Amniotic epithelial cell (primary cell): ENCODE data around the gene NYAP2.
A peak's percentile ranks its signal among the peaks of the same experiment; 100 is the strongest.

ENCODE experiments used
- DNase-seq: peaks from one replicate; pipeline ENCODE4 v3.0.0-alpha.2; 2010; ENCODE audit warnings: low read depth

Gene NYAP2

DNA sequence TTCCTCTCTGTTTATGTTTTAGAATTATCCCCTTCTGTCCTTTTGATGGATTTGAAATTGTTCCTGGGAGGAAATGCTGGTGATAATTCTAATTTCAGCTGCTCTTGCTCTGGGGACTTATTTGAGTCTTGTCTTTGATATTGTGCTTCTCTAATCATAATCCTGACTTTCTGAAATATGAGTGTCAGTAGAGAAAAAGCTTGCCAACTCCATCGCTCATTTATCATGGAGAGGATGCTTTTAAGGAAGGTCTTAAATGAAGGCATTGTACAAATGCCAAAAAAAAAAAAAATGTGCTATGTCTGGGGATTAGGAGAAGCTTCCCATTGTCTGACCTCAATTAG lies 159.5 kb downstream of the NYAP2 start:
- DNase-seq: no peak

DNA sequence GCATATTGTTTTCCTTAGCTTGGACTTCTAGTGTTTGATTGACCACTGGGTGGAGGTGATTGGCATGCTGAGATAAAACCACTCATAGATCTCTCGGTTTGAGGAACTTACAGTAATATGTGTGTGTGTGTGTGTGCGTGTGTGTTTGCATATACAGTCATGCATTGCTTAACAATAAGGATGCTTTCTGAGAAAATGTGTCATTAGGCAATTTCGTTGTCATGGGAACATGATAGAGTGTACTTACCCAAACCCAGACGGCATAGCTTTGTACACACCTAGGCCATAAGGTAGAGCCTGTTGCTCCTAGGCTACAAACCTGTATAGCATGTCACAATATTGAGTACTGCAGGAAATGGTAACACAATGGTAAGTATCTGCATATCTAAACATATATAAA lies 167.3 kb downstream of the NYAP2 start:
- DNase-seq: peak; percentile 67

DNA sequence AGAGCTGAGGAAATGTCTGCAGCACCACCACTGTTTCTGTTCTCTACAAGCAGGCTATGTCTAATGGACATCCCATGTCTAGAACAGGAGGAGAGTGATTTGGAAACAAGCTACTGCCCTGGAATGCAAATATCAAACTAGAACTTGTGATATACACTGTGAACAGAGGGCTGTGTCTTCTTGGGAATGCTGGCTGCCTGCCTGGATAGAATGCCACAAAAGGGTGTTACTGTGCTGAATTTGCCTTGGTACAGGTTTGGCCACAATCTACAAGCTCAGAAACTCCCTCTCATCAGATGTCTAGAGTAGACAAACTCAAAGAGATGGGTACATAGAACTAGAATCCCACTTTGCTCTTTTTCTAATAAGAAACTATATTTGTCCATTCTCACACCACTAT lies 170.5 kb downstream of the NYAP2 start:
- no peak for DNase-seq

DNA sequence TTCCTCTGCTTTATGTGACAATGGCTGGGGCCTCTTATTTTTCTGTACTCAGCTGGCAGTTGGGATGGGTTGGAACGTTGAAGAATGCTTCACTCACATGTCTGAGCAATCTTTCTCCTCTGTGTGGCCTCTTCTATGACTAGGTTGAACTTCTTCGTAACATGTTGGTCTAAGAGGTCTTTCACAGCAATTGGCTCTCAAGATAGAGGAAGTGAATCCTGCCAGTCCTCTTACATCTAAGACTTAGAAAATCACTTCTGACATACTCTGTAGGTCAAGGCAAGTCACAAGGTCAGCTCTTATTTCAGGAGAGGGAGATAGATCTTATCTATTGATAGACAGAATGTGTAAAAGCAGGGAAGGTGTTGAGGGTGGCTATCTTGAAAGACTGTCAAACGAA lies 174.1 kb downstream of the NYAP2 start:
- no peak for DNase-seq

DNA sequence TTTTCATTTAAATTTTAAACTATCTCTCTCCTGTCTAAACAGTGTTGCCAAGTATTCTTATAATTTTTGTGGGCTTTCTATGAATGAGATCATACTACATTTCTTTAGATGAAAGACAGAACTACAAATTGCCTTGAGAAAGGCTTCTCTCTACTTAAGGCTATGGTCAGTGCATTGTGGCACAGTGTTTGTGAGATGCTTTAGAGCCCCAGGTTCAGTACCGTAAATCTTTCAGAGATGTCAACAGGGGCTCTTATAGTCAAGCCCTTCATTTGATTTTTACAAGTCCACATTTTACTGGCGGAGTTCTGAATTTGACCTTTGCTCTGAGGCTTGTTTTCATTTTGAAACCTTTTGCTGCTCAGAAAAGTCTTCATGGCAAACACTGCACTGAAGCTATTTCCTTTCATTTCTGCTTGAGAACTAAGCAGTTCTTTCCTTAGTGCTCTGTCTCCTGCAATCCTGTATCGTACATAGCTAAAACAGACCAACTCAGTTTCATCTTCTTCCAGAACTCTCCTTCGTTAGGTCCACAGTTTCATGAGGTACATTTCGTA lies 175.2 kb downstream of the NYAP2 start:
- DNase-seq: no peak

DNA sequence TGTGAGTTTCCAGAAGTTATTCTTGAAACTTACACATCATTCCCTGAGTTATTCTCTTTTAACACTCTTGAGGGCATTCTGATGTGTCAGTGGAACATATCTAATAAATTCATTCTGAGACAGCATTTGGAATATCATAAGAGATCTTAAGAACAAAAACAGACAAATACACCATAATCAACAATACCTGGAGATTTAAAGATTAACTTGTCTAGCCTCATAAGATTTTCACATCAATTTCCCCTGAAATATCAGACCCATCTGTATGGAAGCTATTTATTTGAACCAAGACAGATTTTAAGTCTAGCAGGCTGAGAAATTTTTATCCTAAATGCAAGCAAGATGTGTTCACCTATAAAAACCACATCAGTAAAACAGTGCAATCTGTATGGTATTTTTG lies 181.6 kb downstream of the NYAP2 start:
- DNase-seq: no peak

DNA sequence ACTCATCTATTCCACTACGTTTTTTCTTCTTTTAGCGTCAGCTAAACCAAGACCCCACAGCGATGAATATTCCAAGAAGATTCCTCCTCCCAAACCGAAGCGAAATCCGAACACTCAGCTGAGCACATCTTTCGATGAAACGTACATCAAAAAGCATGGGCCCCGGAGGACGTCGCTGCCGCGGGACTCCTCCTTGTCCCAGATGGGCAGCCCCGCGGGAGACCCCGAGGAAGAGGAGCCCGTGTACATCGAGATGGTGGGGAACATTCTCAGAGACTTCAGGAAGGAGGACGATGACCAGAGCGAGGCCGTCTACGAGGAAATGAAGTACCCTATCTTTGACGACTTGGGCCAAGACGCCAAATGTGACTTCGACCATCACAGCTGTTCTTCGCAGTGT lies 182.4 kb downstream of the NYAP2 start:
- no peak for DNase-seq

DNA sequence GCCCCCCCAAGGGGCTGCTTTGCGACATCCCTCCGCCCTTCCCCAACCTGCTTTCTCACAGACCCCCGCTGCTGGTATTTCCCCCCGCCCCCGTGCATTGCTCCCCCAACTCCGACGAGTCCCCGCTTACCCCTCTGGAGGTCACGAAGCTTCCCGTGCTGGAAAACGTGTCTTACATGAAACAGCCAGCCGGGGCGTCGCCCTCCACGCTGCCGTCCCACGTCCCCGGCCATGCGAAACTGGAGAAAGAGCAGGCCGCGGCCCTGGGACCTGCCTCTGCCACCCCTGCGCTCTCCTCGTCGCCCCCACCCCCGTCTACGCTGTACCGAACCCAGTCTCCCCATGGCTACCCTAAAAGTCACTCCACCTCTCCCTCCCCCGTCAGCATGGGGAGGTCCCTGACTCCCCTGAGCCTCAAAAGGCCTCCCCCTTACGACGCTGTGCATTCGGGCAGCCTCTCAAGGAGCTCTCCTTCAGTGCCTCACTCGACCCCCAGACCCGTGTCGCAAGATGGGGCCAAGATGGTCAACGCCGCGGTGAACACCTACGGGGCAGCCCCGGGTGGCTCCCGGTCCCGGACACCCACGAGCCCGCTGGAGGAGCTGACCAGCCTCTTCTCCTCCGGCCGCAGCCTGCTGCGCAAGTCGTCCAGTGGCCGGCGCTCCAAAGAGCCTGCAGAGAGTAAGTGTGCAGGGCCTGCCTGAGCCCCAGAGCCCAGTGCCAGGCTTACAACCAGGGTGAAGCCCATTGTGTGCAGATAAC lies 183.0 kb downstream of the NYAP2 start:
- DNase-seq: no peak

DNA sequence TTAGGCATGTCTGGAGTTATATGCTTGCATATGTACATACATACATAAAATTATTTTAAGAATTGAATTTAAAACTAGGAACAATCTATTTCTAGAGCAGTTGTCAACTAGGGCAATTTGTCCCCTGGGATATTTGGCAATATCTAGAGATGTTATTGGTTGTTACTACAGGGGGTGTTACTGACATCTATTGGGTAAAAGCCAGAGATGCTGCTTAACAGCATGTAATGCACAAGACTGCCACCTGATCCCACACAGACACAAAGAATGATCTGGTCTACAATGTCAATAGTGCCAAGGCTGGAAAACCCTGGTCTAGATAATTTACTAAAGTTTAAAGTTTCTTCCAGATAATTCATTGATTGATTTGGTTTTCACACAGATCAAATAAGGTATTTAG lies 185.3 kb downstream of the NYAP2 start:
- no peak for DNase-seq

DNA sequence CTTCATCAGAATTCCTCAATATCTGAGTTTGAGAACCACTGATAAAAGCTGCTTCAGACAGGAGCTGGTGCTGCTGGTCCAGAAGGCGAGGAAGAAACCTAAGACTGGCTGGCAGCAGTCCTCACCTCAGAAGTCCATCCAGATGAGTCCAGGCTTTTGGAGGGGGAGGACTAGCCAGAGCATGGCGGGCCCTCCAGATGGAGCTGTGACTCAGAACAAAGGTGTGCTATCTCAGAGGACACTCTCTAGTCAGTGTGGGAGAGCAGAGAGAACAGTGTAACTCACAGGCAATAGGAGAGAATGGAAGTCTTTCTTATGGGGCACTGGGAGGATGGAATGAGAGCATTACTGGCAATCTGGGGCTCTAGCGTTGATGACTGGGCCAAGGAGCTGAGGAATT lies 191.4 kb downstream of the NYAP2 start:
- no peak for DNase-seq

DNA sequence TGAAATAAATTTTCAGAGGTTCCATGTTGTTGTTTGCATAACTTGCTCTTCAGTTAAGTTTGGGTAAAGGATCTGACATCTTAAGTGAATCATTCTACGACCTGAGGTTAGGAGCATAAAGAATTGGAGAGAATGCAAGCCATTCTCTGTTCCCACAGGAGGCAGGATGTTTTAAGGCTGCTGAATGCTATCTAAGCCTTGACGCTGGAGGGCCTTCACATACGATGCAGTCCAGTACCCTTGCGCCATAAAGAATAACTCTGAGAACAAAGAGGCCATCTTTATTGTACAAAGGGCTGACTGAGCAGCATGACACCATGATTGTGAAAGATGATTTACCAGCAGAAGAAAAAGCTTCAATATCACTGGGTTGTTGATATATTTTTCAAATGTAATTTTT lies 198.4 kb downstream of the NYAP2 start:
- DNase-seq: peak; percentile 88

DNA sequence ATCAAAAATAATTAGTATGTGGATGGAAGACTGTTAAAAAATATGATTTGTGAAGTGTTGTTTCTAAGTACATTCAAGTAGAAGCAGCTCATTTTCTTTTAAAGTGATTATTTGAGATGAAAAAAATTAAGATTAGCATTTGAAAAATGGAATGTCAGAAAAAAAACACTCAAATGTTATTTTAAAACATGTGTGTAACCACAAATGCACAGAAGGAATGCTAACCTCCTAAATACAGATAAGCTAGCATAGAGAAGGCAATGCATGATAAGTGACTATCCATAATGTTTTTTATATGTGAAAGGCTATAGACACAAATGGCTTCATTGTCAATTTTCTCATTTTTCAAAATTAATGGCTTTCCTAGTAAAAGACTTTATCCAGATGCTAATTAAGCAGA lies 198.9 kb downstream of the NYAP2 start:
- DNase-seq: peak; percentile 49

DNA sequence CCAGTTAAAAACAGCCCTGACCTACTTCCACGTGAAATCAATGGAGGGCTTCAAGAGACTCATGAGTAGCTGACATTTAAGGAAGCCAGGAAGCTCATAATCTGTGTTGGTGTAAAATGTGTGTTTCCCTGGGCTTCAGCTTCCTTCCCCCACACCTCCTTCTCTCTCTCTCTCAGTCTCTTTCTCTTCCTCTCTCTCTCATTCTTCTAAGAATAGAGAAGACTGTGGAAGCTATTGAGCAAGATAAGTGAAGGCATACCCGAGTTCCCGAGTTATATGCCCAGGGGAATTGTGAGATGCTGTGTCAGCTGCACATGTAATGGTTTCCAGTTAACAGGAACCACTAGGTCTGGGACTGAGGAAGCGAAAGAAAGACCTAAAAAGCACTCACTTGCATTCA lies 199.4 kb downstream of the NYAP2 start:
- peak; percentile 38 for DNase-seq

DNA sequence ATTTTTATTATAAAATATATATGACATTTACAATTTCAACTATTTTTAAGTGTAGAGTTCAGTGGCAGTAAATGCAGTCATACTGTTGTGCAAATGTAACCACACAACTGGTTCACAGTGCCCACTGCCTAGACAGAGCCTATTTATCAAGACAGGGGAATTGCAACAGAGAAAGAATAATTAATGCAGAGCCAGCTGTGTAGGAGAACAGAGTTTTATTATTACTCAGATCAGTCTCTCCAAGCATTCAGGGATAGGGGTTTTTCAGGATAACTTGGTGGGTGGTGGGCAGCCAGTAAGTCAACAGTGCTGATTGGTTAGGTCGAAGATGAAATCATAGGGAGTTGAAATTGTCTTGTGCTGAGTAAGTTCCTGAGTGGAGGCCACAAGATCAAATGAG lies 200.3 kb downstream of the NYAP2 start:
- peak; percentile 86 for DNase-seq

DNA sequence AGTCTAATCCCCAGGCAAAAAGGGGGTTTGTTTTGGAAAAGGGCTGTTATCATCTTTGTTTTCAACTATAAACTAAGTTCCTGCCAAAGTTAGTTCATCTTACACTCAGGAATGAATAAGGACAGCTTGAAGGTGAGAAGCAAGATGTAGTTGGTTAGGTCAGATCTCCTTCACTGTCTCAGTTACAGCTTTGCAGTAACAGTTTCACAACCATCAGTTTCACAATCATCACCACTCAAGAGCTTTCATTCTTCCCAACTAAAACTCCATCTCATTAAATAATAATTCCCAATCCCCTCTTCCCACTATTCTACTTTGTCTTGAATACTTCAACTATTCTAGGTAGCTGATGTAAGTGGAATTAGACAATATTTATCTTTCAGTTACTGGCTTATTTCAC lies 200.9 kb downstream of the NYAP2 start:
- DNase-seq: peak; percentile 92

DNA sequence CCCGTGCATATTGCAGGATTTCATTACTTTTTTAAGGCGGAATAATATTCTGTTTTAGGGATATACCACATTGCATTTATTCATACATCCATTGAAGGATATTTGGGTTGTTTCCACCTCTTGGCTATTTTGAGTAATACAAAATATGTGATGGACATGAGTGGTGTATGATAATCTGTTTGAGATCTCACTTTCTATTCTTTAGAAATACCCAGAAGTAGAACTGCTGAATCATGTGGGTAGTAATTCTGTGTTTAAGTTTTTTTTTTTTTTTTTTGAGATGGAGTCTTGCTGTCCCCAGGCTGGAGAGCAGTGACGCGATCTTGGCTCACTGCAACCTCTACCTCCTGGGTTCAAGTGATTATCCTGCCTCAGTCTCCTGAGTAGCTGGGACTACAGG lies 201.4 kb downstream of the NYAP2 start:
- peak; percentile 2 for DNase-seq

DNA sequence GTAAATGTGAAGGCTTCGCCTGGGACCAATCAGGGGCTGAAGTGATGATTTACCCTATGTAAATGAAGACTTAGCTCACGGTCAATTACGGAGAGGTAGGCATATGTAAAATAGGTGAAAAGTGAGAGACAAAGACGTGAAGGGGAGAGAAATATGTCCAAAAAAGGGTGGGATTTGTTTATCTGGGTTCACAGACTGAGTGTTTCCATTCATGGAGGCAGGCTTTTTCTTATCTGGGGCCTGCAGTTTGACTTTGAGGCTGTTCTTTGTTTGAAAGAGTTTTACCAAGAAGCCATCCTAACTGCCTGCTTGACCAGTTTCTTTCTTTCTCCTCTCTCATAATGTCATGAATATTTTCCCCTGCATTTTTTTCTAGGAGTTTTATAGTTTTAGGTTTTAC lies 202.7 kb downstream of the NYAP2 start:
- DNase-seq: no peak

DNA sequence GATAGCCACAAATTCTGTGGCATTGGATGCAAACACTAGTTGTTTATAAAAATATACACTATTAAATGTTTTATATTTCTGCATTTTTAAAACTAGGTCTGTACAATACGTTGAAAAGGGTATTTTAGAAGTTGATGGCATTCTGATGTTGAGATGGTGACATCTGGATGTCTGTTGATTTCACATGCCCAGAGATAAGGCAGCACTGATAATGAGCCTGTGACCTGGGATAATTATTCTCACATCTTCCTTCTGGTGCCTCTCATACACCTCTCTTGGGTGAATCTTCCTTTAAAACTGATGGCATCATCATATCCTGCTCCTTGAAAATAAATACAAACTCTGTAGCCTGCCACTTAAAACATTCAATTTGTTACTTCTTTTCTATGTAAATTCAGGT lies 208.6 kb downstream of the NYAP2 start:
- DNase-seq: no peak

DNA sequence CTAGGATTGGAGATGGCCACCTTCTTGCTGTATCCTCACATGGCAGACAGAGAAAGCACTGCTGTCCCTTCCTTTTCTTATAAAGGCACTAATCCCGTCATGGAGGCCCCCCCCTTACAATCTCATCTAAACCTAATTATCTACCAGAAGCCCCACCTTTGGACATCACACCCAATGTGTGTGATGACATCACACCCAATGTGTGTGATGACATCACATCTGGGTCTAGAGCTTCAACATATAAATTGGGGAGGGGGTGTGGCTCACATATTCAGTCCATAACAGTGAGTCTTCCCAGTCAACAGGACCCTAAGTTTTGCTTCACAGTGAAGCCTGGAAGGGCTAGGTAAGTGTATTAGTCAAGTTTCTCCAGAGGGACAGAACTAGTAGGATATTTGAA lies 213.1 kb downstream of the NYAP2 start:
- no peak for DNase-seq

DNA sequence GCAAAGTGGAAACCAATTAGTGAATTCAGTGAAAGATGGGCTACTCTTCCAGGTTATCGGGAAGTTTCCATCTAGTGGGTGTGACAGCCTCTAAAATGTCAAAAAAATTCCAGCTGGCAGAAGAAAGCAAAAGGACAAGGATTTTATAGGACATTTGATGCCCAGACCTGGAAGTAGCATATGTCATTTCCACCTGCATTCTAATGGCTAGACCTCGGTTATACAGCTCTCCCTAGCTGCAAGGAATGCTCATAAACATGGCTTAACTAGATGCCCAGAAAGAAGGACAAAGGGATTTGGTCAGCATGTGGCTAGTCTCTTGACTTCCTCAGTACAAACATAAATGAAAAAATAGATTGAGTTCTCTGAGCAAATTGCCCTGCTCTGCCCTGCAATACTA lies 215.4 kb downstream of the NYAP2 start:
- no peak for DNase-seq

DNA sequence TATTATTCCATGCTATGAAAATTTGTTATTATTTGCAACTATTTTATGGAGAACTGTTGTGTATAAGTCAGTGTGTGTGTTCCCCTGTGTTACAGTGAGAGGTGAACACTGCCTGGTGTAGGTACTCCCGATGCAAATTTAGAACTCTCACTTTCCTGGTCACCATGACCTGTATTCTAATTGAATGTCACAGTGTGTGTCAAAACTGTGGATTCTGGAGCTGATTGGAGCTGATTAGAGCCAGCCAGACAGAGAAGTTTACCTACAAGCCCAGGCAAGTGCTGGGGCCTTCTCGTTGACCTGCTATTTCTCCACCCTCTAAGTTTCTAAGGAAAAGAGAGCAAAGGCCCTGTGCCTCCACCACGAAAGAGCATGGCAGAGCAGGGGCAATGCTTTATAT lies 216.0 kb downstream of the NYAP2 start:
- no peak for DNase-seq

DNA sequence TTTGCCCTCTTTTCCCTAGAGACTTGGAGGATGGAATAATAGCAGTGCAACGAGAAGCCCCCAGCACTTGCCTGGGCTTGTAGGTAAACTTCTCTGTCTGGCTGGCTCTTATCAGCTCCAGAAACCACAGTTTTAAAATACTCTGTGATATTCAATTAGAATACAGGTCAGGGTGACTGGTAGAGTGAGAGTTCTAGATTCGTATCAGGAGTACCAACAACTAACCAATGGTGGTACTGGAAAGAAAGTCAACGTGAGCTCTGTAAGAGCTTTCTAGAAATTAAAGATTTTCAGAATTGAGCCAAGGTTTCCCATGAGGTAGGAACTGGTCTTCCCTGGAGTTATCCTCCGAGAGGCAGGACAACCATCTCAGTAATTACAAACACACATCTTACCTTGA lies 216.9 kb downstream of the NYAP2 start:
- DNase-seq: no peak

DNA sequence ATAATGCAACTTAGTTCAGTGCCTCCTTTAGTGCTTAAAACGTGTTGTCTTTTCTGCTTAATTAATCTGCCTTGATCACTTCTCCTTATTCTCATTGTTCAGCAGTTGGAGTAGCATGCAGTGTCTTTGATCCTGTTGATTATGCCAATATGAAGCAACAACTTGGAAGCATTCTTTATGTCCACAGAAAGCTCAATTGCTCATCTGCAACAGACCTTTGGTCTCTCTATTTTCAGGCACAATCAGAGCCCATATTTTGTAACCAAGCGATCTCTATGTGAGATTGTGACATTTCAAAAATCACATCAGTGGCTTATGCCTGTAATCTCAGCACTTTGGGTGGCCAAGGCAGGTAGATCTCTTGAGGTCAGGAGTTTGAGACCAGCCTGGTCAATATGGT lies 217.3 kb downstream of the NYAP2 start:
- DNase-seq: no peak

DNA sequence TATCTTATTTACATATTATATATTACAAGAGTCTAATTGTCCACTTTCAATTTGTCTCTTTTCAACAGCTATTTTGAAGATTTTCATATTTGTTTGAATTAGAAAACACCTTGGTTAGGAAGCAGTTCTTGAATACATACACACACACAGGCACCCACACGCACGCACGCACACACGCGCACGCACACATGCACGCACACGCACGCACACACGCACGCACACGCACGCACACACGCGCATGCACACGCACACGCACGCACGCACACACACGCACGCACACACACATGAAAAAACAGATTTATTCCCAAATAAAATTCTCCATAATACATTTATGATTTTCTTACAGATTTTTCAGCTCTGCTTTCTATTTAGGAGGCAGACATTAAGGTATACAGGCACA lies 220.7 kb downstream of the NYAP2 start:
- no peak for DNase-seq
